ENCODE results near the gene EXD3.
"Not testable (repeated sequence)": the region's sequence is repeated elsewhere in the genome, so short reads cannot be mapped to it uniquely, and the experiment has no call there.

The EXD3 gene

GRCh38 chr9:137458194-137459151 lies 35.5 kb upstream of the EXD3 start:
- DNase-seq = no peak

GRCh38 chr9:137457406-137458193 lies 34.6 kb upstream of the EXD3 start:
- DNase-seq = no peak

- DNase-seq = no peak
Observed at GRCh38 chr9:137456864-137457405, 34.0 kb upstream of the EXD3 start.

GRCh38 chr9:137456061-137456863 lies 33.3 kb upstream of the EXD3 start:
- DNase-seq = no peak

- DNase-seq = no peak
Observed at GRCh38 chr9:137455359-137455991, 32.5 kb upstream of the EXD3 start.

- DNase-seq = no peak
Observed at GRCh38 chr9:137454597-137455358, 31.8 kb upstream of the EXD3 start.

GRCh38 chr9:137454145-137454596 lies 31.2 kb upstream of the EXD3 start:
- DNase-seq = peak in 1 of 2 donors; percentile 50

- DNase-seq = peak; percentile 63 to 66
Observed at GRCh38 chr9:137453643-137454081, 30.7 kb upstream of the EXD3 start.

GRCh38 chr9:137452761-137453642 lies 30.0 kb upstream of the EXD3 start:
- DNase-seq = no peak

GRCh38 chr9:137452006-137452760 lies 29.2 kb upstream of the EXD3 start:
- no peak for DNase-seq

GRCh38 chr9:137451264-137452005 lies 28.5 kb upstream of the EXD3 start:
- DNase-seq = not testable (repeated sequence)

GRCh38 chr9:137450539-137451222 lies 27.7 kb upstream of the EXD3 start:
- not testable (repeated sequence) for DNase-seq

- DNase-seq = no peak
Observed at GRCh38 chr9:137449931-137450538, 27.1 kb upstream of the EXD3 start.

GRCh38 chr9:137449081-137449844 lies 26.3 kb upstream of the EXD3 start:
- no peak for DNase-seq

GRCh38 chr9:137448602-137448962 lies 25.6 kb upstream of the EXD3 start:
- no peak for DNase-seq

- no peak for DNase-seq
Observed at GRCh38 chr9:137447722-137448601, 25.0 kb upstream of the EXD3 start.
